HUES48 (cell line): Measurements from ENCODE around the gene ACTR3.
A peak's percentile ranks its signal among the peaks of the same experiment; 100 is the strongest.

Source experiments
- H3K27ac ChIP-seq: one replicate; pipeline ENCODE4 v1.7.0; 2013; ENCODE audit warnings: low read depth, low read length, inconsistent platforms
- H3K27me3 ChIP-seq: 2 replicates; pipeline ENCODE4 v1.6.1; 2013; ENCODE audit warnings: mild to moderate bottlenecking, low read length; ENCODE audit not compliant: control insufficient read depth, insufficient read depth
- H3K36me3 ChIP-seq: 2 replicates; pipeline ENCODE4 v1.6.1; 2013; ENCODE audit warnings: low read length; ENCODE audit not compliant: control insufficient read depth, insufficient read depth
- H3K4me1 ChIP-seq: 2 replicates; pipeline ENCODE4 v1.6.1; 2013; ENCODE audit warnings: mild to moderate bottlenecking, low read length; ENCODE audit not compliant: control insufficient read depth, insufficient read depth
- H3K4me3 ChIP-seq: 2 replicates; pipeline ENCODE4 v1.5.1; 2013; ENCODE audit warnings: mild to moderate bottlenecking, low read depth, low read length
- H3K9ac ChIP-seq: 2 replicates; pipeline ENCODE4 v1.6.1; 2013; ENCODE audit warnings: mild to moderate bottlenecking, low read depth, low read length, moderate library complexity
- H3K9me3 ChIP-seq: 2 replicates; pipeline ENCODE4 v1.6.1; 2013; ENCODE audit warnings: low read length; ENCODE audit not compliant: control insufficient read depth, insufficient read depth

The ACTR3 gene

DNA sequence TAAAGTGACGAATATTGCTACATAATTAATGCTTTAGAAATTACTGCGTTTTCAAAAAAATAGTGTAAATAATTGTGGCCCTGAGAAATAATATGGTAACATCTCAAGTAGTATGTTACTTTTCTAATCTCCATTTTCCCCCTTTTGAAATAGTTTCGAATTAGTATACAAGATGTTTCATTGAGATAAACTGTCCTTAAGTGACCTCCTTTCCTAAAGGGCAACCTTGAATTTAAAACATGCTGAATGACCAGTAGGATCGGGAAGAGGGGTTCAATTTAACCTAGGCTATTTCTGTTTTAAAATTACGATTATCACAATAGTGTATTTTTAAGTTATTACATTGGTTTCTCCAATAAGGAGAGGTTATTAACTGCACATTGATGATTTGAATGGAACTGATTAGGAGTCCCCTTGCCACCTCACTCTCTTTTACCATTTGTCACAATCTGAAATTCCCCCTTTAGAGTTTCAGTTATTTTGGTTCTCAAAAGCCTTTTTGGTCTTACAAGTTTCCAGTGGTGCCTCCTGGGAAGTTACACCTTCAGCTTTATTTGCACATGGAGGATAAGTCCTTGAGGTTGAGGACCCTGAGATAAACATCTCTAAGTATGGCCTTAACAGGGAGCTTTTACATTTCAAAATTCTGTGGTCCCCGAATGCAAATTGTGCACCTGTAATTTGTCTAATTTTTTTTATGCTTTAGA lies 2.3 kb downstream of the ACTR3 start:
- H3K27ac ChIP-seq = no peak overlapping the region
- no peaks in the 10 kb centered on the region for H3K9me3 ChIP-seq
- H3K4me3 ChIP-seq = peak overlapping the region; percentile 96
- no peak overlapping the region for H3K9ac ChIP-seq
- H3K36me3 ChIP-seq = no peaks in the 10 kb centered on the region
- no peaks in the 10 kb centered on the region for H3K27me3 ChIP-seq
- peaks cover 59% of the 10 kb centered on the region for H3K4me1 ChIP-seq

DNA sequence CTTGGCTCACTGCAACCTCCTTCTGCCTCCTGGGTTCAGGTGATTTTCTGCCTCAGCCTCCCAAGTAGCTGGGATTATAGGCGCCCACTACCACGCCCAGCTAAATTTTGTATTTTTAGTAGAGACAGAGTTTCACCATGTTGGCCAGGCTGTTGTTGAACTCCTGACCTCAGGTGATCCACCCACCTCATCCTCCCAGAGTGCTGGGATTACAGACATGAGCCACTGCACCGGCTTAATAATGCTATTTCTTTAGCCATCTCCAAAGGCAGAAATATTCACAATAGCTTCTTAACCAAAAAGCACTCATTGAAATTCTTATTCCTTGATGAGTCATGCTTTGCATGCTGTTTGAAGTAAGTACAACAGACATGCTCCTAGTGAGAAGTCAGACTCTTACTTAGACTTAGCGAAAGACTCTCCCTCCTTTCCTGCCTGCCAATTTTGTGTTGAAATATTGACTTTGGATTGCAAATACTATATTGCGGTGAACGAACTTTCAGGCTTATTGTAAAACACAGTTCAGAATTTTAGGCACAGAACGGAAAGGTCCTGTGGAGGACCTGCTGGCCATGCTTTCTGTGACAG lies 4.4 kb downstream of the ACTR3 start:
- peak overlapping the region; percentile 11; the same call in 1 of the 2 replicates for H3K4me3 ChIP-seq
- no peak overlapping the region for H3K9ac ChIP-seq
- peak overlapping the region; percentile 45 for H3K27ac ChIP-seq
- H3K9me3 ChIP-seq = no peaks in the 10 kb centered on the region
- no peaks in the 10 kb centered on the region for H3K27me3 ChIP-seq
- H3K4me1 ChIP-seq = peaks cover 58% of the 10 kb centered on the region
- H3K36me3 ChIP-seq = no peaks in the 10 kb centered on the region

DNA sequence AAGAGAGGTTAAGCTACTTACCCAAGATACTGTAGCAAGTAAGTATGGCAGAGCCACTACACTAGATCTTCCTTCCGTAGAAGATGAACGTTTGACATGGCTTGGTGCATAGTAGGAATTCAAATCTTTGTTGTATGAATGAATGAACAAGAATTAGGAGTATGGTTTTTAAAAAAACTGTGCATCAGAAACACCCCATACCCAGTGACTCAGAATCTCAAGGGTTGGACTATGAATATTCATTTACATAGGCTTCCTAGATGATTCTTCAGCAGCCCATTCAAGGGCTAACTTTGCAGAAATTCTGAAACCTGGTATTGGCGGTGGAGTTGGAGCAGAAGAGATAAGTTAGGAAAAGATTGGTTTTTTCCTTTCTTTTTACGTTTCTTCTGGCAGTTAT lies 5.4 kb downstream of the ACTR3 start:
- Histone ChIP-seq H3K27me3 (no peaks in the 10 kb centered on the region), H3K27ac (no peak overlapping the region), H3K4me3 (no peak overlapping the region), H3K36me3 (no peaks in the 10 kb centered on the region), H3K9me3 (no peaks in the 10 kb centered on the region), H3K4me1 (peaks cover 61% of the 10 kb centered on the region), H3K9ac (no peak overlapping the region)

DNA sequence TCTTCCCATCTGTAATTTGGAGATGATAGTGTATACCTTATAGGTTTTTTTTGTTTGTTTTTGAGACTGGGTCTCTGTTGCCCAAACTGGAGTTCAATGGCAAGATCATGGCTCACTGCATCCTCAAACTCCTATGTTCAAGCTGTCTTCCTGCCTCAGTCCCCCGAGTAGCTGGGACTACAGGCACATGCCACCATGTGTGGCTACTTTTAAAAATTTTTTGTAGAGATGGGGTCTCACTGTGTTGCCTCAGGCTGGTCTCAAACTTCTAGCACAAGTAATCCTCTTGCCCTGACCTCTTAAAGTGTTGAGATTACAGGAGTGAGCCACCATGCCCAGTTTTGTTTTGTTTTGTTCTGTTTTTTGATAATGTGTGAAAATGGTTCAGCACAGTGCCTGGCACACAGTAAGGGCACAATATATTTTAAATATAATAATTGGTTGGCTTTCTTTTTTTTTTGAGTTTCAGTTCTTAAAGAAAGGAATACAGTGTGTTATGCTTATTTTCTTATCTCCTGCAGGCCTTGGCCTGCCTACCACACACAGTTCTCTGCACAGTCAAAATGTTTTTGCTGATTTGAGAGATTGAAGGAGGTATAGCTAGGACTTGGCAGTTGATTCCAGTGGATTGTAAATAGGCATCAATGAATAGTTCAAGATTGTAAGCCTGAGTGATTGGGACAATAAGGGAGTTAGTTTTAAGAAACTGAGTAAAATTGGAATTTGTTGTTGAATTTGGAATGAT lies 6.1 kb downstream of the ACTR3 start:
- no peak overlapping the region for H3K9ac ChIP-seq
- H3K4me3 ChIP-seq = no peak overlapping the region
- H3K36me3 ChIP-seq = no peaks in the 10 kb centered on the region
- no peaks in the 10 kb centered on the region for H3K9me3 ChIP-seq
- no peak overlapping the region for H3K27ac ChIP-seq
- H3K27me3 ChIP-seq = no peaks in the 10 kb centered on the region
- peaks cover 61% of the 10 kb centered on the region for H3K4me1 ChIP-seq

DNA sequence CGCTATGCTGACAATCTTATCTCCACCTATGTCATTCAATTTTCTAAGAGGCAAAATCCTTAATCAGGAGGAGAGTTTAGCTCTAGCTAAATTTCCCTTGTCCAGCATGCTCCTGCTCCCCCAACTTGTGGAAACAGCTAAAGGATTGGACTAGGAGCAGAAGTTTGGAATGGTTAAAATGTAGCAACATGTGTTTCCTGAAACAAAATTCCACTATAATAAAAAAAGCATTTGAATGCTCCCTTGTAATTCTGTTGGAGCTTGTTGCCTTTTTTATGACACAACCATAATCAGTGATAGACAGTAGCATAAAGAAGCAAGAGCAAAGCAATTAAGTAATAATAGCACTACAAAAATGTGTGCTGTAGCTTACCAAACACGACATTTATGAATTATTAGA lies 6.9 kb downstream of the ACTR3 start:
- Histone ChIP-seq H3K4me3 (no peak overlapping the region), H3K9ac (no peak overlapping the region), H3K4me1 (peaks cover 58% of the 10 kb centered on the region), H3K9me3 (no peaks in the 10 kb centered on the region), H3K27me3 (no peaks in the 10 kb centered on the region), H3K36me3 (no peaks in the 10 kb centered on the region), H3K27ac (no peak overlapping the region)

DNA sequence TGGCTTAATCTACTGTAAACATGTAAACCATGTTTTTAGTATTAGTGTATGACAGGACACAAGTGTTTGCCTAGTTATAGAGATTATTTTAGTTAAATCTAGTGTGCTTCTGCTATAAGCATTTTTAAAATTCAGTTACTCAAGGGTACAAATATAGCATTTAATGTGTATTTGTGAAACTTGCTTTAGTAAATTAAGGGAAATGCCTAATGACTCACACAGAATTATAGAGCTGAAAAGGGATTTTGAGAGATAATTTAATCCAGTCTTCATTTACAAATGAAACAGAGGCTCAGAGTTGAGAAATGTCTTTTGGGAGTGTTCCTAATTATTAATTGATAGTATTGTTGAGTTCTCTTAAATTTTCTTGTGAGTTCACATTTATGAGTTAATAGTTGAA lies 8.2 kb downstream of the ACTR3 start:
- Histone ChIP-seq H3K27me3 (no peaks in the 10 kb centered on the region), H3K4me3 (no peak overlapping the region), H3K4me1 (peaks cover 52% of the 10 kb centered on the region), H3K27ac (no peak overlapping the region), H3K9ac (no peak overlapping the region), H3K9me3 (no peaks in the 10 kb centered on the region), H3K36me3 (no peaks in the 10 kb centered on the region)

DNA sequence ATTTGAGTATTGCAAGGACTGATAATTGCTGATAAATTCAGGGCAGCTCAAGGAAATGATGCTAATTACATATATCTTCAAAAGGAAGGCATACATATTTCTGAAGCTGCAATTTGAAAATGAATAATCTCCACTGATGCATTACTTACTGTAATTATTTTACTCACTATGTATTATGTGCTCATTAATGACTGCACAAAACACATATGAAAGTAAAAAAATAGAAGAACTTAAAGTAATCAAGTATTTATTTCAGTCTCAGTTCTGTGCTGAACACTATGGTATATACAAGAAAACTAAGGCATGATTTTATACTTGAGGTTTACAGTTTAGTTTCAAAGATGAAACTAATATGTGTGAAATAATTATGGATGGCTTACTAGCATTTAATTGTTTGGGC lies 9.3 kb downstream of the ACTR3 start:
- Histone ChIP-seq H3K27me3 (no peaks in the 10 kb centered on the region), H3K9me3 (no peaks in the 10 kb centered on the region), H3K4me3 (no peak overlapping the region), H3K4me1 (peaks cover 48% of the 10 kb centered on the region), H3K27ac (no peak overlapping the region), H3K9ac (no peak overlapping the region), H3K36me3 (no peaks in the 10 kb centered on the region)

DNA sequence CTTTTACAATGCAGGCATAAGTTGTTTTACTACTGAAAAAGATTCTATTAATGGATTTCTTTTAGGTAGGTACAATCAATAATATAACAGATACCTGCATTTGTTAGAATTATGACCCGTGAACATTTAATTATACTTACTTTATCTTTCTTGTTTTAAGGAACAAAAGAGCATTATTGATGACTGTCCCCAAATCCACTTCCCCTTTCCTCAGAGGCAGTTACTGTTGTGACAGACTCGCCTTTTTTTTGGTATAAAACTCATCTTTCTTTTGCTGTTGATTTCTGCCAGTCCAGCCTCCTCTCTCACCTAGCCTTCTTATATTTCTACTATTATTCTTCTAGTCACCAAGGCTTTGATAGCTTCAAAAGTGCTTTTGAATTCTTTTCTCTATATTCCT lies 12.1 kb downstream of the ACTR3 start:
- Histone ChIP-seq H3K36me3 (no peaks in the 10 kb centered on the region), H3K4me1 (peaks cover 33% of the 10 kb centered on the region), H3K4me3 (no peak overlapping the region), H3K9ac (no peak overlapping the region), H3K9me3 (no peaks in the 10 kb centered on the region), H3K27me3 (no peaks in the 10 kb centered on the region), H3K27ac (no peak overlapping the region)

DNA sequence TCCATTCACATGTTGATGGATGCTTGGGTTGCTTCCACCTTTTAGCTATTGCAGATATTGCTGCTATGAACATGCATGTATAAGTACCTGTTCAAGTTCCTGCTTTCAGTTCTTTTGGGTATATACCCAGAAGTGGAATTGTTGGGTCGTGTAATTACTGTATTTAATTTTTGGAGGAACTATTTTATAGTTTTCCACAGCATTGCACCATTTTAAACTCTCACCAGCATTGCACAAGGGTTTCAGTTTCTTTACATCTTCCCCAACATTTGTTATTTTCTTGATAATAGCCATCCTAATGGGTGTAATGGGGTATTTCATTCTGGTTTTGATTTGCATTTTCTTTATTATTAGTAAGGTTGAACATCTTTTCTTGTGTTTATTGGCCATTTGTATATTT lies 16.0 kb downstream of the ACTR3 start:
- no peak overlapping the region for H3K27ac ChIP-seq
- no peak overlapping the region for H3K9ac ChIP-seq
- H3K9me3 ChIP-seq = no peaks in the 10 kb centered on the region
- H3K36me3 ChIP-seq = no peaks in the 10 kb centered on the region
- H3K4me1 ChIP-seq = peaks cover 19% of the 10 kb centered on the region
- no peaks in the 10 kb centered on the region for H3K27me3 ChIP-seq
- no peak overlapping the region for H3K4me3 ChIP-seq

DNA sequence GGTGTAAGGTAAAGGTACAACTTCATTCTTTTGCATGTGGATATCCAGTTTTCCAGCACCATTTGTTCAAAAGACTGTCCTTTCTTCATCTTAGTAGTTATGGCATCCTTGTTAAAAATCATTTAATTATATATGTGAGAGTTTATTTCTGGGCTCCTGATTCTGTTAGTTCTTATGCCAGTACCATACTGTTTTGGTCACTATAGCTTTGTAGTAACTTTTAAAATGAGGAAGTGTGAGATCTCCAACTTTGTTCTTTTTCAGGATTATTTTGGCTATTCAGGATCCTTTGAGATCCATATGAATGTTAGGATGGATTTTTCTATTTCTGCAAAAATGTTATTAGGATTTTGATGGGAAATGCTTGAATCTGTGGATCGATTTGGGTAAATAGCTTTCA lies 16.8 kb downstream of the ACTR3 start:
- Histone ChIP-seq H3K27me3 (no peaks in the 10 kb centered on the region), H3K4me1 (peaks cover 19% of the 10 kb centered on the region), H3K9ac (no peak overlapping the region), H3K4me3 (no peak overlapping the region), H3K9me3 (no peaks in the 10 kb centered on the region), H3K36me3 (no peaks in the 10 kb centered on the region), H3K27ac (no peak overlapping the region)

DNA sequence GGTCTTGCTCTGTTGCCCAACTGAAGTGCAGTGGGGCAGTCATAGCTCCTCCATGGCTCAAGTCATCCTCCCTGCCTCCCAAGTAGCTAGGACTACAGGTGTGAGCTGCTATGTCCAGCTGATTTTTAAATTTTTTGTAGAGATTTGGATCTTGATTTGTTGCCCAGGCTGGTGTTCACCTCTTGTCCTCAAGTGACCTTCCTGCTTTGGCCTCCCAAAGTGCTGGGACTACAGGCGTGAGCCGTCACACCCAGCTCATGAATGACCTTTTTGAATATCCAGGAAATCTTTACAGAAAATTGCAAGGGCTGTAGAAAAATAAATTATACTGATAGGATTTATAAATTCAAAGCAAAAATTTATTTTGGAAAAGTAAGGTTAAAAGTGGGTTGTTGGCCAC lies 17.4 kb downstream of the ACTR3 start:
- Histone ChIP-seq H3K9me3 (no peaks in the 10 kb centered on the region), H3K4me1 (peaks cover 19% of the 10 kb centered on the region), H3K27ac (no peak overlapping the region), H3K9ac (no peak overlapping the region), H3K27me3 (no peaks in the 10 kb centered on the region), H3K4me3 (no peak overlapping the region), H3K36me3 (no peaks in the 10 kb centered on the region)
